Activated T-helper 1 cell treated with Interleukin-2 at 50 U/mL for 16 hours (primary cell): ENCODE results near the gene CXCL17.
A peak's percentile ranks its signal among the peaks of the same experiment; 100 is the strongest.

Experiments
- DNase-seq: peaks from one replicate; pipeline ENCODE4 v3.0.0-alpha.2; 2020; ENCODE audit warnings: low read depth

CXCL17 gene

DNA sequence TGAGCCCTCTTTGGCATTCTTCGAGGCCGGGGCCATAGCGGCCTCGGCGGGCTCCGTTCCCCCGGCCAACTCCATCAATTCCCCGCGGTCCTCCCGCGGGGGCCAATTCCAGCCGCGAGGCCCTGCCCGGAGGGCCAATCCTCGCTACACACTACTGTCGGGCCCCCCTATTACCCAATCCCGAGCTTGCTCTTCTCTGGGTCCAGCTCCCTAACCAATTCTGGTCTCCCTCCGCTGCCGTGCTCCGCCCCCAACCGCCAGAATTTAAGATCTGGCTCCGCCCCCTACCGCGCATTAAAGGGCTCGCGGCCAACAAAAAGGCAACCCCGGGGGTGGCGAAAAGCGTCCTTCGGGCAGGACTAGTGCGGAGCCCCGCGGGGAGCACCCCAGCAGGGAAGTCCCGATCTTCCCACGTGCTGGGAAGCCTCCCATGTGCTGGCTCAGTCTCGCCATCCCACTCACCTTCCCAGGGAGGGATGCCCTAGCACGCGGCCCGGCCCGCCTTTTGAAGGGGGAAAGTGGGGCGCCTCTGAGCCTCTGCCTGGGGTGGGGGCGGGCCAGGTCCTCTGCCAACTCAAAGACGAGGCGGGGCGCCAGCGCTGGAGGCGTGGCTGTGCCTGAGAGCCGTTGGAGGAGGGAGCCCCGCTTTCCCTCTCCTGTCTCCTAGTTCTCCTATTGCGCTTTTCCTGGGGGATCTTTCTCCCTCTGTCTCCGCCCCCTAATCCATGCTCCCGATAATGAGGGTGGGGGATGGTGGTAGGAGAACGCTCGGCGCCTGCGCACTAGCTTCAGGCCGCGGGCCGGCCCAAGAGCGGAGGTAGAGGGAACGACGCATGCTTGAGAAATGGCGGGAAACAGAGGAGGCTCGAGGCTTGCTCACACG, 19.0 kb downstream of the CXCL17 start:
- DNase-seq = peak; percentile 88

DNA sequence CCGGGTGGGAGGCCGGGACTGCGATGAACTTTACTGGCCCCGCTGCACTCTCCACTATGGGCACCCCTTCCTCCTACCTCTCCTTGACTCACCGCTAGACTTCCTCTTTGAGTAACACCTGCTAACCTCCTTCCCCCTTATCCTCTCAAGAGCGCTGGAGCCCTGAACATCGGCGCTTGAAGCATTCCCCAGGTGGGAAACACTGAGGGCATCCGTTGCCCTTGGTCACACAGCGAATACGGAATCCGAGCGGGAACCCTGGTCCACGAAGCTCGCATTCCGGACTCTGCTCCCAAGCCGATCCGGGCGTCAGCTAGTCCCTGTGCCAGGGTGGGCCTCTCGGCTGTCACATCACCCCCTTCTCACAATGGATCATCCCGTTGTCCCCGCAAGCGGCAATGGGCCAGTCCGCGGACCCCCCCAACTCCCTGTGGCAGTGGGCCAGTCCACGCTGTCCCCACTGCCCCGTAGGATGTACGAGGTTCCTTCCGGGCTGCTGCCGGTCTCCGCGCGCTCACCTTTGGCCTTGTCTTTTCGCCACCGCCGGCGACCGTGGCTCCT, 19.8 kb downstream of the CXCL17 start:
- peak; percentile 44 for DNase-seq

DNA sequence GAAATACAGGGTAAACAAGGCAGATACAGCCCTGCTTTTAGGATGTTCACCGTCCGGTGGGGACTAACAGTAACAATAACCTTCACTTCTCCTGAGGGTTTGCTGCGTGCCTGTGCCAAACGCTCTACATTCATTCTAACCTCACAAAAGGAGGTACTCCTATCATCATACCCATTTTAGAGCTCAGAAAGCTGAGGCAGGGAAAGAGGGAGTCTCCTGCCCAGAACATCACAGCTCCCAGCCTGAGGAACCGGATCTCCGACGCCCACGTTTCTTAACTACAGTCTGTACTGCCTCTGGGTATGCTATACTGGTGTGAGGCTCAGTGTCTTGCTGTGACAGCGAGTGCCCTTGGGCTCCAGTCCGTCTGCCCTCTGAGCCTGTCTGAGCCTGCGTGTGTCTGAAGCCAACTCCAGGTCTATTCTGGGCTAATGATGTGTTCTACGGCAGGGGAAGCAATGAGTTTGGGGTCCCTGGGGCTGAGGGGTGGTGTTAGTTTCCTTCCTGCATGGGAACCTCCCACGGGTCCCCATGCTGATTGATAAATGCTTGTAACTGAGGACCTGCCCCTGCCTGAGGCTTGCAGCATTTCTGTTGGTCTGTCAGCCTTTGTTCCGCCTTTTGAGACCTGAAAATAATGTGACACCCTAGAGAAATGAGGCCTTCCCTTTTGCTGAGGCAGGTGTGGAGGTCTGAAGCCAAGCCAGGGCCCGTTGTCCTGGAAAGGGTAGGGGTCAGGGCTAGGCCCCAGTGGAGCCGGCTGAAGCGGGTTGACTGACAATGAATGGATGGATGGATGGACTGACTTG, 20.4 kb downstream of the CXCL17 start:
- no peak for DNase-seq

DNA sequence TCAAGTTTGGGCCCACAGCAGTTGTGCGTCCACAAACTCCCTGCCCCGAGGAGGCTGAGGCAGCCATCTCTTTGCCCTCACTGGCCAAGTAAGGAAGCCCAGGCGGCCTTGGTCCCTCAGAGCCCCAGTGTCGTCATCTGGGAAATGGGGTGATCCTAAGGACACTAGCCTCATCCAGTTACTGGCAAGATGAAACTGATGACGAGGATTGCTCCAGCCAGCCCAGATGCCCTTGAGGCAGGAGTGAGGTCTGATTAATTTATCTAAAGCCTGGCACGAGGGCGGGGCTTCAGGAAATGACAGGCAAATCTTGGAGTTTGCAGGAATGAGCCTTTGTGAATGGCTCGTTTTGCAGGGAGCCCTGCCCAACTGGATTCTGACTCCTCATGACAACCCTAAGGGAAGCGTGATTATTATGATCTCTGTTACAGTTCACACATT, 21.1 kb downstream of the CXCL17 start:
- DNase-seq = no peak

DNA sequence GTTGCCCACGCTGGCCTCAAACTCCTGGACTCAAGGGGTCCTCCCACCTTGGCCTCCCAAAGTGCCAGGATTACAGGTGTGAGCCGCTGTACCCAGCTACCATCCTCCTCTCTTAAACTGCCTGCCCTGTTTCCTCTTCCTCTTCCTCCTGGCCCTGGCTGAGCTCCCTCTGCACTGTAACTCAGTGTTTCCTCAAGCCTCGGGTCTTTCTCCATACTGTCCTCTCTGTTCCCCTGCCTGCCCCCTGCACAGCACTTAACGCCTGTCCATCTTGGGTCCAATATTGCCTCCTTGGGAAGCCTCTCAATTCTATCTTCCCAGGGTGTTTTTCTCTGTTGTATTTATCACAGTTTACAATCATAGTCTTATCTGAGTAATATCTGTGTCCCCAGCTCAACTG, 21.6 kb downstream of the CXCL17 start:
- DNase-seq = no peak

DNA sequence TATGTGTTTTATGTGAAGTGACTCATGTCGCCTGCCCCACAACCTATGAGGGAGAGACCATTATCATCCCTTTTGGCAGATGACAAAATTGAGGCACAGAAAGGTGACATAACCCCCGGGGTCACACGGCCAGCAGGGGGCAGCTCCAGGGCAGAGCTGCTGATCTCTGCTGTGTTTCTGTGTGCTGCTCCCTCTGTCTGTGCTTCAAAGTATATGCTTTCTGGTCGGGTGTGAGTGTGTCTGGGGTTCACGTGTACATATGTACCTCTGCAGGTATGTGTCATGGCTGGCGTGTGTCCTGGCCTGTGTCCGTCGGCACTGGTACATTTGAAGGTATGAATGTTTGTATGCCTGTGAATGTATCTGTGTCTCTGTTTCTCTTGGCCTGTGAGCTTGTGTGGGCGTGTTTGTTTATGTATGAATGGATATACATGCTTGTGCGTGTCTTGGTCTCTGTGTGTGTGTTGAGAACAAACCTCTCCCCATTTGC, 22.6 kb downstream of the CXCL17 start:
- DNase-seq = peak; percentile 58

DNA sequence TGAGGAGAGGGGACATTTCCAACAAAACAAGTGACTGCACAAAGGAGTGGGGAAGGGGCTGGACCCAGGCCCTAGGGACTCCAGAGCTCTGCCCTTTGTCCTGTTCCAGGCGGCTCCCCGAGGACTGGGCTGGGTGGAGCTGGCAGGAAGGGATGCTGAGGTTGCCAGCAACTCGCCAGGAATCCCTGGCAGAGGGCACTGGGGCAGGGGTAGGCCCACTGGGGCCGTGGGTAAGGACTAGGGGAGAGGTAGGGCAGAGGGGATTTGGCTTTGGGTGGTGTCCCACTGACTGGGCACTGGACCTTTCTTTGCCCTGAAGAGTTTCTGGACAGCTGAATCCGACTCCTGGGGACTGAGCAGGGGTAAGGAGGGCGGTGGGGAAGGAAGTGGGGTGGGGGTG, 23.4 kb downstream of the CXCL17 start:
- no peak for DNase-seq

DNA sequence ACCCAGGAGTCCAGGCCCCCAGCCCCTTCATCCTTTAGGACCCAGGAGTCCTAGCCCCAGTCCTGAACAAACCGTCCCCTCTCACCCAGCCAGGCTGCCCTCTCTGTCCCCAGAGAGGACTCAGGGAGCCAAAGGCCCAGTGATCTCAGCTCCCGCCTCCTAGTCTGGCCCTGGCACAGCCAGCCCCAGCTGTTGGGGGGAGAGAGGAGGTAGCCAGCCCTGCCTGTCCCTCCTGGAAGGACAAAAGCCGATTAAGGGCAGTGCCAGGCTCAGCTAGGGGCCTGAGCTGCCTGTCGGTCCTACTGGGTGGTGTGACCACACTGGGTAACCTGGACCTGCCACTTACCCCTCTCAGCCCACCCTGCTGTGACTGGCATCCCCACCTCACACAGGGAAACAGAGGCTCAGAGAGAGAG, 30.1 kb downstream of the CXCL17 start:
- no peak for DNase-seq

DNA sequence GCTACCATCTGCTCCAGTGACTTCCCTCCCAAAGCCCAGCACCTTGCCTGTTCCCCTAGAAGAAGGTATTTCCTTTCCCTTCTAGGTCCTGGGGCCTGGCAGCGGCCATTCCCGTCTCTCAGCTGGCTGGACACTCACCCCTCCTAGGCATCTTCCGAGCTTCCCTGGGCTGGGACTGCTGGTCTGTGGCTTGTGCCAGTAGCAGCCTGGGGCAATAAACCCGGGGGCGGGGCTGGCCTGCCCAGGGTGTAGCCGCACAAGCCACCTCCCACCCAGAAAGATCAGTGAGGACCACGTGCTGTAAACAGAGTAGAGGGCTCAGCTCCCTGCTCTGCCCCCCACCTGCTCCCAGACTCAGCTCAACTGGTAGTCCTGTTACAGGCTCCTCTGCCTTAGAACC, 30.5 kb downstream of the CXCL17 start:
- no peak for DNase-seq

DNA sequence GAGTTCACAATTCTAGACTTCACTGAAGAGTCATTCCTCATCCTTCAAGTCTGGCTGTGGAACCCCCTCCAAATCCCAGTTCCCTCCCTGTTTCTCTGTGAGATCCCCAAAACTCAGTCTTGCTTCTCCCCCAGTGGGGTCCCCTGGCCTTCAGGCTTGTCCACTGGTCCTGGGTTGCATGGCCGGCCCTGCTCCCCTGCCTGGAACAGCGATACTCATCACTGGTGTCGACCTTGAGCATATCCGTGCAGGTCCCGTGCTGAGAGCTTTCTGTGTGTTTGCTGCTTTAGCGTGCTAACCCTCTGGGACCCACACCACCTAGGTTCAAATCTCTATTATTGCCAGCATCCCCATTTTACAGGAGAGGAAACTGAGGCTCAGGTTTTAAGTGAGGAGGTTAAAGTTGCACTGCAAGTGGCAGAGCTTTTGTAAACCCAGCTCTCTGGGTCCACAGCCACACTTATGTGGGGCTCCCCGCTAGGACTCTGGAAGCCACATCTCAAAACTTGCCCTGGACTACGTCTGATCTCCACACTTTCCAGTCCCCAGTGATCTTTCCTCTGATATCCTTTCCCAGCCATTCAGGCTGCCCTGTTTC, 31.1 kb downstream of the CXCL17 start:
- no peak for DNase-seq

DNA sequence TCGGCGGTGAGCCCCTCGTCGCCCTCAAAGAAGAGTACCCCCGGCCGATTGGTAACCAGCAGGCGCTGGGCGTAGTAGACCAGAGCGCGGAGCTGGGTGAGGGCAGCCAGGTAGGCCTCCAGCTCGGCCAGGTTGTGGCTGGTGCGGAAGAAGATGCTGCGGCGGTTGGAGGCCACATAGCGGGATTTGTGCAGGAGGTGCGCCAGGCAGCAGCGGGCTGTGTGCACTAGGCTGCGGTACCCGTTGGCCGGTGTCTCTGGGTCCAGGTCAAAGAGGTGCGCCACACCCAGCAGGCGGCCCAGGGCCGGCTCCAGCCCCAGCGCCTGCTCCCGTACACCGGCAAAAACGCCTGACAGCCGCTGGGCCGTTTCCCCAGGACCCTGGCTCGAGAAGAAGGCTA, 32.4 kb downstream of the CXCL17 start:
- no peak for DNase-seq

DNA sequence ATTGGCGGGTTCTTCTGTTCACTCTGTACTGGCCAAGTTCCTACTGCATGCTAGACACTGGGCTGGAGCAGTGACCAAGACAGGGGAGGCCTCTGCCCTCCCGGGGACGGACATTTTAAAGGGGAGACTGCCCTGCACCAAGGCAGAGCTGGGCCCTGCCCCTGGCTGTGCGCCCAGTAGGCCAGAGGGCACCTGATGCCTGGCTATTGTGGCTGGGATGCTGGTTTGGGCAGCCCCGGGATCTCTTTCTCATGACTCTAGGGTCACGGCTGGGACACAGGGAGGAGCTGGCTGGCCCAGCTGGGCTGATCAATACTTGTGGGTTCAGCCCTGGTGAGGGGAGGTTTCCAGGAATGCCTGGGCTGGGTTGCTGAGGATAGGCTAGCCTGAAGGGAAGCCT, 33.3 kb downstream of the CXCL17 start:
- no peak for DNase-seq

DNA sequence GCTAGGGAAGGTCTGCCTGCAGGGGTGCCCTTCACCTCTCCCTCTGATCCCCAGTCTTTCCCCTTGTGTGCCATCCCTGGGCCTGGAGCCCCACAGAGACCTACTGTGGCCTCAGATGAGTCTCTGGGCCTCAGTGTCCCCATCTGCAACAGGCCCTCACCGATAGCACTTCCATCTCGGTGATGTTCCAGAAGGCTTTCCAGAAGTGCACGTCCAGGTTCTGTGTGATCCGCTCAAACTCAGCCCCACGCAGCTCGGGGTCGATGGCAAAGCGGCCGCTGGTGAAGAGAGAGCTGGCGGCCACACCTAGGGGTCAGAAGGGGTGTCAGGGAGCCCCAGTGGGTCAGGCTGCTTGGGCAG, 35.0 kb downstream of the CXCL17 start:
- DNase-seq = no peak

DNA sequence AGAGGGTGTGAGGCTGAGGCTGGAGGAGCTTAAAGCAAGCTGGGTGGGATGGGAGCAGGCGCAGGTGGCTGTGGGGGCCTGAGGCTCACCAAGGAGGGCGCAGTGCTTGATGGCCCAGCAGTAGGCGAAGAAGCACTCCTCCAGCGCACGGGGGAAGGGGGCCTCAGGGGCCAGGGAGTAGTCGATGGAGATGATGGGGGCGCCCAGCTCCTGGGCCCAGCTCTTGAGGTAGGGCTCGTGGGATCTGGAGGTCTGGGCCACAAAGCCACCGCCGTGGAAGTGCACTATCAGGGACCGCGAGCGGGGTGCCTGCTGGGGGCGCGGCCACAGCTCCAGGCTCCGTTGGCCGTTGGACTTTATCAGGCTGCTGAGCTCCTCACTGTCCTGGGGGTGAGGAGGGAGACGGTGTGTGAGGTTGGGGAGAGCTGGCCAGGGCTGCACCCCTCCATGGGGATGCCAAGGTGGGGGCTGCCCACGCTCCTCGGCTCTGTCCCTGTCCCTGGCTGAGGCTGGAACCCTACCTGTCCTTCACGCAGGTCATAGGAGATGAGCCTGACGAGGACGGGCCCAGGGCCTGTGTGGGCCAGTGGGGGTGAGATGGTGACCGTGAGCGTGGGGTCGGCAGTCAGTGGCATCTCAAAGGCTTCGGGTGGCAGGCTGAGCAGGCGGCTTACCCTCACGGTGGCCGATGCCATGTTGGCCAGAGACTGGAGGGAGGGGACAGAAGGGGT, 35.5 kb downstream of the CXCL17 start:
- no peak for DNase-seq

DNA sequence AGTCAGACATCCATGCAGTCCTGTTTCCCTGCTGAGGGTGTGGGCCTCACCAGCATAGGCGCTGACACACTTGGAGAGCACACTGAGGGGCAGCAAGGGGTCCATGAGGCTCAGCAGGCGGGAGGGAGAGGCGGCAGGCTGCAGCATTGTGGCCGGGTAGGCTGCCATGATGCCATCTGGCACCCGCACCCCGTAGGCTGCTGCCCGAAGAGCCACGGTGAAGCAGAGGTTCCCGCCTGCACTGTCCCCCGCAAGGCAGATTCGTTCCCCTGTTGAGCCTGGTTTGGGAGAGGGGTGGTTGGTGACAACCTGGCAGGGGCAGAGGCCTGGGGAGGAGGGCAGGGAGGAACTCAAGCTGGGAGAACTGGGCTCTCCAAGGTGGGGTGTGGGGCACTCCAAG, 36.6 kb downstream of the CXCL17 start:
- no peak for DNase-seq

DNA sequence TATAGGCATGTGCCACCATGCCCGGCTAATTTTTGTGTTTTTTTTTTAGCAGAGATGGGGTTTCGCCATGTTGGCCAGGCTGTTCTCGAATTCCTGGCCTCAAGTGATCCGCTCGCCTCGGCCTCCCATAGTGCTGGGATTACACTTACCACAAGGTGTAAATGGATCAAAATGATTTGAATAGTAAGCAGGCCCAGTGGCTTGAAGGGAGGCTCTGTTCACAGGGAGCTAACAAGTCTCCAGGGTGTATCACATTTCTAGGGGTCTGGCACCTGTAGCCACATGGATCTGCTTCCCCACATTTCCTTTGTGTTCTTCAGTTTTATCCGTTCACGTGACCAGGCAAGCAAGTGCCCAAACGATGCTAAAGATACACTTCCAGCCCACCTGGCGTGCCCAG, 39.2 kb downstream of the CXCL17 start:
- no peak for DNase-seq

DNA sequence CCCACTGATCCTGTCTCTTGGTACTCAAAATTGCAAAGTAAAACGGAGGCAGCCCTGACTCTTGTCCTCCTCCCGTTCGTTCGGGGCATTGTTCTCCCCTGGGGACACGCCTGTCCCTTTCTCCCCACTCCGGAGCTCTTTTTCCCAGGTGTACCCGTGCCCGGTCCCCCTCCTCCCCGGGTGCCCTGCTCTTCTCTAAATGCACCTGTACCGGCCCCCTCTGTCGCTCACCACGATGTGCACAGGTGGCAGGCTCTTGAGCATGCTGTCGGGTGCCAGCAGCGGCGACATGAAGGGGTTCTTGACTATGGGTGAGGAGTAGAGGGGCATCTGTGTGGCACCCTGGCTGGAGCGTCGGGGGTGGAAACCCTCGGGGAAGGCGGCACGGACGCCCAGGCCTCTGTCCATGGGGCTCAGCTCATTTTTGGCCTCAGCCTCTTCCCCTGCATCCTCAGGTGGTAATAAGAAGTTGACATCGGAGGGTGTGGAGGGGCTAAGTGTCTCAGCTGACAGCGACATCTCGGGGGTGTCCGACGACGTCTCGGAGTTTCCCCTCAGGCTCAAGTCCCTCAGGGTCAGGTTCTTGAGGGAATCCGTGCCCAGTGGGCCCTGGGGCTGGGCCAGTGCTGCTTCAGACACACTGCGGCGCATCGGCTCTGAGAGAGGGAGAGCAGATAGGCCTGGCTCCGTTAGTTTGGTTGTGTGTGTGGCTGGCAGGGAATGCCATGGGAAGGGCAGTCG, 40.2 kb downstream of the CXCL17 start:
- DNase-seq = no peak

DNA sequence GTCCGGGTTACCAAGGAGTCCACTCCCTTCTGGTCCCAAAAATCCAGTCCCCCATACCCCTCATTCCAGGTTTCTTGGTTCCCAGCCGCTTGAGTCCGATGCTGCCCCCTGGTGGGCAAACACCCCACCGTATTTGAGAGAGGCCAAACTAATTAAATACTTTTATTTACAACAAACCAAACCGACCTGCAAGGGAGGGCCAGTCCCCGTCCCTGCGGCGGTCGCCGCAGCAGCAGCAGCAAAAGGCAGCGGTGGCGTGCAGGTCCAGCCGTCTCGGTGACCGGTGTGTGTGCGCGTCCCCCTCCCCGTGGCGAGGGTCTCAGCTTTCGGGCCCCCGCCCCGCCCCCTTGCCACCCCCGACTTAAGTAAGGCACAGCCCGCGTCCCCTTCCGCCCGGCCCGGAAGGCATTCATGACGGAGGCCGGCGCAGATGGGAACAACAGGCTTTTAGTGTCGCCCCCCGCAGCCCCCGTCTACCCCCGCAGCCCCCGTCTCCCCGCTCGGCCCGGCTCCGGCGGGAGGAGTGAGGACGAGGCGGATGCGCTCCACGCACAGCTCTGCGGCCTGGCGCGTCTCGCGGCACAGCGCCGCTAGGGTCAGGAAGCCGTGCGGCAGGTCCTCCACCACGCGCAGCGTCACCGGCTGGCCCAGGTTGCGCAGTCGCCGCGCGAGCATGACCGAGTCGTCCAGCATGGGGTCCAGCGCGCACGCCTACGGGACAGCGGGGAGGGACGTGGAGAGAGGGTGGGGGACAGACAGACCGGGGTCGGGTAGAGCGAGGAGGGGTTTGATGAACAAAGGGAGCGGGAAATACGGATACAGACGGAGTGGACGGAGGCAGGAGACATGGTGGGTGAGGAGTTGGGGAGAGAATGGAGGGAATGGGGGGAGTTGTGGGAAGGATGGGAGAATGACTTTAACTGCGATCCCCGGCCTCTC, 41.1 kb downstream of the CXCL17 start:
- peak; percentile 57 for DNase-seq

DNA sequence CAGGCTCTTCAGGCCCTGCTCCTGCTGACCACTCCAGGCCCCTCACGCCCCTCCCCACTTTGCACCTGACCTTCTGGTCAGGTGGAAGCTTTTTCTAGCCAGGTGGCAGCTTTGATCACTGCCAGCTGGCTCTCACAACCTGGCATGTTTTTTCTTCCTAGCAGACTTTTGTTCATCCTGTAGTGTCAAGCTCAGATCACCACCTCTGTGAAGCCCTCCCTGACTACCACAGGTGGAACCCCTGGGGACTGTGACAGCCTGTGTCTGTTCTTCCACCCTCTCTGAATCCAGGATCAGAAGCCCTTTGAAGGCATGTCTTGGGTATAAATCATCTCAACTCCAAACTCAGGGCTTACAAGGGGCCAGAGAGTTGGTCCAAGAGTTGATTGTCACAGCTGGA, 42.3 kb downstream of the CXCL17 start:
- DNase-seq = no peak
